Endodermal cell (in vitro differentiated cells): Measurements from ENCODE around the gene GPR39. TPM values are rescaled to one million over a fixed set of nuclear protein-coding genes. Genes with fewer than 3 reads are reported as not detected.

Source experiments
- DNase-seq: peaks from one replicate; pipeline ENCODE4 v3.0.0-alpha.2; 2017
- H3K27ac ChIP-seq: 2 replicates; pipeline ENCODE4 v1.5.1; 2013; ENCODE audit warnings: mild to moderate bottlenecking, low read depth, low read length, moderate library complexity
- H3K27me3 ChIP-seq: 2 replicates; pipeline ENCODE4 v1.6.1; 2013; ENCODE audit warnings: mild to moderate bottlenecking, low read length, moderate library complexity; ENCODE audit not compliant: insufficient read depth, control insufficient read depth, poor library complexity, severe bottlenecking
- H3K36me3 ChIP-seq: 2 replicates; pipeline ENCODE4 v1.7.0; 2013; ENCODE audit warnings: mild to moderate bottlenecking, low read length, moderate library complexity; ENCODE audit not compliant: control insufficient read depth, insufficient read depth
- H3K4me1 ChIP-seq: one replicate; pipeline ENCODE4 v1.7.0; 2013; ENCODE audit warnings: low read length; ENCODE audit not compliant: control insufficient read depth, insufficient read depth
- H3K4me3 ChIP-seq: 2 replicates; pipeline ENCODE4 v1.5.1; 2013; ENCODE audit warnings: mild to moderate bottlenecking, low read length, moderate library complexity
- H3K9ac ChIP-seq: 2 replicates; pipeline ENCODE4 v1.6.1; 2013; ENCODE audit warnings: mild to moderate bottlenecking, low read length, moderate library complexity; ENCODE audit not compliant: poor library complexity, severe bottlenecking; ENCODE audit errors: extremely low read depth
- H3K9me3 ChIP-seq: 2 replicates; pipeline ENCODE4 v1.6.1; 2013; ENCODE audit warnings: mild to moderate bottlenecking, low read length, moderate library complexity; ENCODE audit not compliant: control insufficient read depth
- H3K27ac Mint-ChIP-seq: 2 replicates; pipeline ENCODE4 v1.8.0; 2020; ENCODE audit warnings: mixed read lengths
- H3K27me3 Mint-ChIP-seq: 2 replicates; pipeline ENCODE4 v1.8.0; 2021; ENCODE audit warnings: mild to moderate bottlenecking, mixed read lengths; ENCODE audit not compliant: insufficient read depth
- H3K36me3 Mint-ChIP-seq: 2 replicates; pipeline ENCODE4 v1.8.0; 2020; ENCODE audit warnings: low read depth, mixed read lengths
- H3K4me1 Mint-ChIP-seq: 2 replicates; pipeline ENCODE4 v1.8.0; 2020; ENCODE audit warnings: mixed read lengths
- H3K4me3 Mint-ChIP-seq: 2 replicates; pipeline ENCODE4 v1.8.0; 2020; ENCODE audit warnings: mild to moderate bottlenecking, moderate library complexity, mixed read lengths
- H3K9me3 Mint-ChIP-seq: 2 replicates; pipeline ENCODE4 v1.8.0; 2020; ENCODE audit warnings: mild to moderate bottlenecking, mixed read lengths
- CTCF ChIP-seq: fragments of 200-600 bp; sonication (generic); conservative IDR thresholded peaks from 2 replicates; pipeline ENCODE4 v1.5.0; 2021; ENCODE audit warnings: antibody characterized with exemption, mild to moderate bottlenecking
- WGBS, 2 experiments: methylation state at CpG; one replicate each; pipeline versions ENCODE4 v1.1.5 to v1.1.7; 2013; ENCODE audit warnings: missing lambda C conversion rate in 2 of 2, mixed read lengths in 1 of 2; ENCODE audit not compliant: insufficient coverage in 1 of 2, insufficient read length in 1 of 2; 5-methylcytosine and 5-hydroxymethylcytosine counted together
- total RNA-seq, 2 donors: library from RNA; stranded (reverse); fragmentation: NEBNext Ultra II Directional in 1 of 2; extraction: Animal tissue kit (Norgen Biotek cat#: 25700) in 1 of 2; gene quantifications; 2 replicates in 1 of 2; 3 replicates in 1 of 2; pipeline ENCODE4 v1.2.1, GENCODE V29; 2021

GPR39 gene
- total RNA-seq, 2 donors from 2014 or later, result 9.4 to 14.6 TPM

- Mint-ChIP-seq H3K4me3 (no peak overlapping the region), H3K27me3 (no peaks in the 10 kb centered on the region), H3K9me3 (peaks cover 25% of the 10 kb centered on the region), H3K36me3 (peaks cover 15% of the 10 kb centered on the region), H3K4me1 (peaks cover 26% of the 10 kb centered on the region), H3K27ac (no peak overlapping the region)
- Histone ChIP-seq H3K27ac (no peak overlapping the region), H3K27me3 (no peaks in the 10 kb centered on the region), H3K9ac (no peak overlapping the region), H3K36me3 (peaks cover 5% of the 10 kb centered on the region), H3K9me3 (peaks cover 11% of the 10 kb centered on the region), H3K4me3 (no peak overlapping the region), H3K4me1 (peaks cover 5% of the 10 kb centered on the region)
- no peak for TF ChIP-seq CTCF
- DNase-seq, result no peak
- WGBS, 2 experiments, result 67 to 93% methylated on average over 1 of the region's 1 CpG
Measured at GRCh38 chr2:132449868-132450267, 33.3 kb downstream of the GPR39 start.

GRCh38 chr2:132460781-132461180, 44.2 kb downstream of the GPR39 start:
- Histone ChIP-seq H3K27me3 (no peaks in the 10 kb centered on the region), H3K9ac (no peak overlapping the region), H3K36me3 (peaks cover 11% of the 10 kb centered on the region), H3K27ac (no peak overlapping the region), H3K4me1 (no peaks in the 10 kb centered on the region), H3K4me3 (no peak overlapping the region), H3K9me3 (peaks cover 29% of the 10 kb centered on the region)
- no peak overlapping the region for H3K4me3 Mint-ChIP-seq
- no peaks in the 10 kb centered on the region for H3K27me3 Mint-ChIP-seq
- no peaks in the 10 kb centered on the region for H3K4me1 Mint-ChIP-seq
- DNase-seq, result no peak
- no peak for TF ChIP-seq CTCF
- peaks cover 10% of the 10 kb centered on the region for H3K9me3 Mint-ChIP-seq
- no peak overlapping the region for H3K27ac Mint-ChIP-seq
- H3K36me3 Mint-ChIP-seq, result peaks cover 28% of the 10 kb centered on the region
- WGBS, 2 experiments, result 88 to 96% methylated on average over 4 of the region's 4 CpGs

- Histone ChIP-seq H3K9ac (no peak overlapping the region), H3K36me3 (peaks cover 16% of the 10 kb centered on the region), H3K9me3 (peaks cover 43% of the 10 kb centered on the region), H3K4me1 (no peaks in the 10 kb centered on the region), H3K27me3 (no peaks in the 10 kb centered on the region), H3K4me3 (no peak overlapping the region), H3K27ac (no peak overlapping the region)
- WGBS, 2 experiments, result 78% methylated on average over 1 of the region's 1 CpG; no CpG with 5 or more reads in 1 of the 2 experiments
- DNase-seq, result no peak
- no peak for TF ChIP-seq CTCF
- H3K27ac Mint-ChIP-seq, result no peak overlapping the region
- peaks cover 6% of the 10 kb centered on the region for H3K9me3 Mint-ChIP-seq
- no peak overlapping the region for H3K4me3 Mint-ChIP-seq
- no peaks in the 10 kb centered on the region for H3K4me1 Mint-ChIP-seq
- H3K36me3 Mint-ChIP-seq, result peaks cover 37% of the 10 kb centered on the region
- no peaks in the 10 kb centered on the region for H3K27me3 Mint-ChIP-seq
Measured at GRCh38 chr2:132462236-132462635, 45.6 kb downstream of the GPR39 start.
